OCI-LY7 (cell line): Measurements from ENCODE around the gene RTBDN.

Source experiments
- EZH2phosphoT487 ChIP-seq: fragments of 200-600 bp; sonication (generic); IDR thresholded peaks from 2 replicates; pipeline ENCODE4 v1.6.1; 2018; ENCODE audit warnings: low read depth, borderline replicate concordance, mild to moderate bottlenecking, mixed run types, antibody characterized with exemption, low read length, moderate library complexity, mixed read lengths
- TF ChIP-seq, protein P1 (sequence below): fragments of 200-600 bp; sonication (generic); conservative IDR thresholded peaks from 2 replicates; pipeline ENCODE4 v1.5.1; 2014; ENCODE audit warnings: mild to moderate bottlenecking, antibody characterized with exemption, low read length, moderate library complexity, mixed read lengths

- no peak for TF ChIP-seq EZH2phosphoT487
- TF ChIP-seq, protein P1, sequence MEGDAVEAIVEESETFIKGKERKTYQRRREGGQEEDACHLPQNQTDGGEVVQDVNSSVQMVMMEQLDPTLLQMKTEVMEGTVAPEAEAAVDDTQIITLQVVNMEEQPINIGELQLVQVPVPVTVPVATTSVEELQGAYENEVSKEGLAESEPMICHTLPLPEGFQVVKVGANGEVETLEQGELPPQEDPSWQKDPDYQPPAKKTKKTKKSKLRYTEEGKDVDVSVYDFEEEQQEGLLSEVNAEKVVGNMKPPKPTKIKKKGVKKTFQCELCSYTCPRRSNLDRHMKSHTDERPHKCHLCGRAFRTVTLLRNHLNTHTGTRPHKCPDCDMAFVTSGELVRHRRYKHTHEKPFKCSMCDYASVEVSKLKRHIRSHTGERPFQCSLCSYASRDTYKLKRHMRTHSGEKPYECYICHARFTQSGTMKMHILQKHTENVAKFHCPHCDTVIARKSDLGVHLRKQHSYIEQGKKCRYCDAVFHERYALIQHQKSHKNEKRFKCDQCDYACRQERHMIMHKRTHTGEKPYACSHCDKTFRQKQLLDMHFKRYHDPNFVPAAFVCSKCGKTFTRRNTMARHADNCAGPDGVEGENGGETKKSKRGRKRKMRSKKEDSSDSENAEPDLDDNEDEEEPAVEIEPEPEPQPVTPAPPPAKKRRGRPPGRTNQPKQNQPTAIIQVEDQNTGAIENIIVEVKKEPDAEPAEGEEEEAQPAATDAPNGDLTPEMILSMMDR = no peak
These were observed 8.9 kb upstream of the RTBDN start for GRCh38 chr19:12843328-12843727.
